Measurements from ENCODE around the gene FHIT.

FHIT gene

GRCh38 chr3:59764171-59764570 lies 1487.1 kb downstream of the FHIT start:
- no peak for DNase-seq (ENCODE audit: low spot score)

GRCh38 chr3:59762941-59763340 lies 1488.3 kb downstream of the FHIT start:
- no peak for DNase-seq (ENCODE audit: low spot score)

DNA sequence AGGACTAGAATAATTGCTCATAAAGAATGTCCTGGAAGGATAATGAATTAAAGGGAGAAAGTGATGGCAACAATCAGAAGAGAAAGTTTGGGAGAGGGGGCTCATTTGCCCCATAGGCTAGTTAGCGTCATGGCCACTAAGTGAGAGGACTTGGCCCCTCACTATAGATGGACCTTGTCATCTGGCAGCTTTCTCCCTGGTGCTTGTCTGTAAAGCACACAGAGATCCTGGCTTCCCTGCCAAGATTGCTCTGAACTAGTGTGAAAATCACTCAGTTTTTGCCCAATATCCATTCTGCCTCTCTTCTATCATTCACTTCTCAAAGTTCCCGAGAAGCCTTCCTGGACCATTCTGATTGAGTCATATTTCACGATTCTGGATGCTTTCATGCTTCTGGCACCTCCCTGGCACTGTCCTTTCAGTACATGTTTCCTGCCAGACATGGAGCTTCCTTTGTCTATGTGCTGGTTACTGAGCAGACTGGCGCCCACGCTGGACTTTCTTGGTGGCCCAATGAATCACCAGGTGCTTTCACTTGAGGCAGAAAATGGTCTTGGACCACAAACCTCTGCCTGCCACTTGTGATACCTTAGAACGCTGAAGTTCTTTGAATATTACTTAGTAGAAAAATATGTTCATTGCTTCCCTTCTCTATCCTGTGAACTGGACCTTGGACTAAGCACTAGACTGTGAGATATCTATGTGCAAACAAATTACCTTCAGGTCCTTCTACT lies 1491.8 kb downstream of the FHIT start:
- DNase-seq (ENCODE audit: low spot score), result no peak

- DNase-seq (ENCODE audit: low spot score), result no peak
Measured at GRCh38 chr3:59758672-59759071, 1492.6 kb downstream of the FHIT start.

GRCh38 chr3:59756934-59757333 lies 1494.3 kb downstream of the FHIT start:
- no peak for DNase-seq (ENCODE audit: low spot score)

DNA sequence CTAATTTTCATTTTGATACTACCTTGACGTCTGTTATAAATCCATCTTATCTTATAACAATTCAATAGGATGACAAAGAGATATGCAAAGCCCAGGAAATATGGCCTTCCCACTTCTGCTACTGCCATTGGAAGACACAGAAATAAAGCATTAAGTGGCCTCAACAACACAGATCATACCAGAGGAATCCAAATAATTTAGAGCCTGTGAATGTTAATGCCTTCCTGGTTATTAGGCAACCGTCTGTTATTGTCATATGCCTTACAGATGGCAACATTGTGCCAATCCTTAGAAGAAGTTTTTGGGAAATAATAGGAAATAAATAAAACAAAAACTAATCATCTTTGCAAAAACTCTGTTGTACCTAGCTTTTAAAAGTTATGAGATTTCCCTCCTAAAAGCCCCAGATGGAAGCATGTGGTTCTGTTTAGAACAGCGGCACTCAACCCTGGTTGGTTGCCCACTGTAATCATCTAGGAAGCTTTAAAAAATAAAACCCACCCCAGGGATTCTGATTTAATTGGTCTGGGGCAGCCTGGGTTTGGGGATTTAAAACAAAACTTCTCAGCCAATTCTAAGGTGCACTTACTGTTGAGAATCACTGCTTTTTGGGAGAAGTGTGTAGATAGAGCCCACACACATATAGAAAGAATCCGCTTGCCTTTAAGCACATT lies 1496.7 kb downstream of the FHIT start:
- DNase-seq (ENCODE audit: low spot score), result no peak

DNA sequence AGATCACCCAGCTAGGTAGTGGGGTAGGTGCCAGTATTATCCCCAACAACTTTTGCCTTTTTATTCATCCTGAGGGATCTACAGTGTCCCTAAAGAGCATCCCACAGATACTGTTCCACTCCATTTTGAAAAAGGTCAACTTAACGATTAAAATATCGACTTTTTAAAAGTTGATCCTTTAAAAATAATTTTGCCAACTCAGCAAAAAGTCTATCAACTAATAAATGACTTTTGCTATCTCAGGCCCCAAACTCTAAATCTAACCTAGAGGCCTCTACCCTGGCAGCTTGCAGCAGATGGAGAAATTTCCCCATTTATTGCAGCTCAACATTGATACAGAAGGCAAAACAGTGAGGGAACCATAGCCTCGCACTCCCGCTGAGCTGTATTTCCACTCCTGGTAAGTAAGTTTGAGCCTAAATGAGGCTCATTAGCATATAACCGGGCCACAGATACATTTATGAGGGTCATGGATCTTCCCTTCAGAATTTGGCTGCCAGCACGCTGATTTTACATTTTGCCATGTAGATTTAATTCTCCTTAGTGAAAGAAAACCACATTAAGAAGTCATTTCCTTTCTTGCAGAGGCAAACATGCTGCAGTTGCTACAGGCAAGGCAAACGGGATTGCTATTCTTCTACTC lies 1497.3 kb downstream of the FHIT start:
- DNase-seq (ENCODE audit: low spot score), result no peak

- DNase-seq (ENCODE audit: low spot score), result no peak
Measured at GRCh38 chr3:59752925-59753324, 1498.3 kb downstream of the FHIT start.

GRCh38 chr3:59751606-59752005 lies 1499.6 kb downstream of the FHIT start:
- no peak for DNase-seq (ENCODE audit: low spot score)

- DNase-seq (ENCODE audit: low spot score), result no peak
Measured at GRCh38 chr3:59750391-59750790, 1500.9 kb downstream of the FHIT start.

GRCh38 chr3:59749291-59749690 lies 1502.0 kb downstream of the FHIT start:
- DNase-seq (ENCODE audit: low spot score), result peak; percentile 36

- DNase-seq (ENCODE audit: low spot score), result no peak
Measured at GRCh38 chr3:59746585-59746984, 1504.7 kb downstream of the FHIT start.

DNA sequence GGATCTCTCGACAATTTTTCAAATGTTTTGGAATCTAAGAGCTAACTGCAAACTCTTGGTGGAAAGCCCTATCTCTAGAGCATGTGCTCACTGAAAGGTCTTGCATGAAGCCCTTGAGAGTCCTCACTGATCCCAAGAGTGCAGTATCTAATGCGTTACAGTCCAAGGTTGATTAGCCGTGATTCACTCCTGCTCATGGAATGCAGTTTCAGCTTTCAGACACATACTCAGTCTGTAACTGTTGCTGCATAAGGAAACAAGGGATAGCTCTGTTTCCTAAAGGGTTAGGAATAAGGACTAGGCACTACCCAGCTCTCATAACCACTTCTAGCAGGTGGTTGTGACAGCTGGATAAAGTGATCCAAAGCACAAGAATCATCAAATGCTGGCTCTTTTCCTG lies 1514.0 kb downstream of the FHIT start:
- no peak for DNase-seq (ENCODE audit: low spot score)

GRCh38 chr3:59734061-59734460 lies 1517.2 kb downstream of the FHIT start:
- no peak for DNase-seq (ENCODE audit: low spot score)

DNA sequence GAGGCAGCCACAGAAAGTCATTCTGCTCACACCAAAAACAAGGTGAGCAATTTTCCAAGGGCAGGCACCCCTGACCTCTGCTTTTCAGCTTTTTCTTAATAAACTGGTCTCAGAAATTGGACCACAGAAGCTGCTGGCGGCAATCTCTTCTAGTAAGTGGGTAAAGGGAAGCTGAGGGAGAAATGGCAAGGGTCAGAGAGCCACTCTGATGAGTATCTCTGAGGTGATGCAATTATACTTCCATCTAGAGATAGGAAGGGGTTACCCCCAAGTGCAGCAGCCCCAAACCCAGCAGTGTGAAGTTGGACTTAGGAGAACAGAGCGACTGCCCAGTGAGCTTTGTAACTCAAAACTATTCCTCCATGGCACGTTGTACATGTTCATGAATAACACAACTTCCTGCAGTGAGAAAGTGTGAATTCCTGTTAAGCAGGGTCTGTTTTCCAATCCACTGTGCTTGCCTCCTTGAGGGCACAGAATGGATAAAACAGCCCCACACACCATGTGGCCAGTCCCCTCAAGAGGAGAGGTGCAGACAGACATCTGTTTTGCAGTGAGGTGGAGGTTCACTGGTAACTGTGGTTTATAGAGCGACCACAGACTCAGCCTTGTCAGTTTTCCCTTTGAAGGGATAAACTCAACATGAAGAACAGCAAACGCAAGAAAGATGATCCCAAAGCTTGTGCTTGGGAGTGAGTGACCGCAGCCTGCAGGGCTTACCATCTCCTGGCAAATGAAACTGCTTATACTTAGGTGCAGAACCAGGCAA lies 1518.0 kb downstream of the FHIT start:
- DNase-seq (ENCODE audit: low spot score), result no peak

DNA sequence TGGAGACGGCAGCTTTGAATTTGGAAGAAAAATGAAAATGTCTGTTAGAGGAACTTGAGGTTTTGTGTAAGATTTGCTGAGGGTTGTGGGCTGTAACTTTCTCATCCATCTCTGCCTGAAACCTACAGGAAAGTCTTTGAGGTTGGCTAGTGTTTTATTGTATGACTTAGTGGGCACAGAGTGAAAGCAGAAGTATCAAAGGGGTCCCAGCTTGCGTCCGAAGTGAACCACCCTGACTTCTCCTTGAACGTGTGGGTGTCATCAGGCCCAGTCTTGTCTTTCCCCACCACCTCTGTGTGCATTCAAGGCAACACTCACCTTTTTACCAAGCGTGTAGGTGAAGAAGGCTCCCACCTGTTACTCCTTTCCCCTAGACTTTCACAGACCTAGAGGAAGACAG lies 1519.3 kb downstream of the FHIT start:
- DNase-seq (ENCODE audit: low spot score), result no peak

DNA sequence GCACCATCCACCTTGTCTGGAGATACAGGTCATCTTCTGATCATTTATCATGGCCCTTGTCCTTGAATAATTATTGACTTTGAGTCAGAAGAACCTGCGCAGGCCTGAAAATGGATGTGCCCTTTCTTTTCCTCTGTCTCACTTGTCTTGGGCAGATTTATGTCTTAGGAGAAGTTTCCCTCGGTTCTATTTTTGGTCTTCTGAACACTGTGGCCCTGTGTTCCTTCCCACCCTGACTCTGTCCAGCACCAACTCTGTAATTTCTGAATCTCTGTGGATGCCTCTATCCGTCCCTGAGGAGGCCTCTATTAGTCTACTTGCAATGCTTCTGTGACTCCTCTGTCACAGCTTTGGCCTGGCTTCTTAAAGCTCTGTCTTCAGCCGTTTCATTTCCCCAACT lies 1520.7 kb downstream of the FHIT start:
- no peak for DNase-seq (ENCODE audit: low spot score)

DNA sequence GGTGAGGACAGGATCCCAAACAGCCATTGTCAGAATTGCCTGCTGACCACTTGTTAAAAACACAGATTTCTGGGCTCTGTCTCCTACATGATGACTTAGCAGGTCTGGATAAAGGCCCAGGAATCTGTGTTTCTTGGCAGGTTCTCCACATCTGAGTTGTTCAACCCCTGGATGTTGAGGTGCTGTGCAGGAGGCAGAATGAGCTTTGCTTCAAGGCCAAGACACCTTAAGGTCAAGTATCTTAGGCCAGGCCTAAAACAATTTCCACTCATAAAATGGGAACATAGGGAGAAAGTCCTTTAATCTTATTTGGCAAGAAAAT lies 1522.7 kb downstream of the FHIT start:
- no peak for DNase-seq (ENCODE audit: low spot score)

- DNase-seq (ENCODE audit: low spot score), result no peak
Measured at GRCh38 chr3:59727902-59728586, 1523.2 kb downstream of the FHIT start.

DNA sequence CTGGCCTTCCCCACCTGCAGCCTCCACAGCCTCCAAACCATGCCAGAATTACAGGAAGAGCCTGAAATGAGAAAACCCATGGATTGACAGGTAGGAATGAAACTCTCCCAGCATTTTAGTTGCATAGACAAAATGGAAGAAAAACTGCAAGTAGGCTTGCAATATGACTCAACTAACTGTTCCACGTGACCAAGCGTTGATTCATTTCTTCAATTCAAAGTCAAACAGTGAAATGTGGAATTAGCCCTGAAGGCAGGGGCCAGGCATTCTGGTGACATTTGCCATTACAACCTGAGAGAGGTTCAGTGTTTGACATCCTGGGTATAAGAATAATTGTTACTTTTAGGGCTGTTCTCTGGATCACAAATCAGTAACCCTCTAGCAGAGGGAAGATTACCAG lies 1525.0 kb downstream of the FHIT start:
- no peak for DNase-seq (ENCODE audit: low spot score)

- DNase-seq (ENCODE audit: low spot score), result no peak
Measured at GRCh38 chr3:59717679-59718205, 1533.5 kb downstream of the FHIT start.

- DNase-seq (ENCODE audit: low spot score), result no peak
Measured at GRCh38 chr3:59714066-59714465, 1537.2 kb downstream of the FHIT start.

Data from AG08396 (cell line).